Measurements from ENCODE around the gene TBCE.

The TBCE gene

GRCh38 chr1:235410467-235410866, 43.2 kb downstream of the TBCE start:
- DNase-seq (ENCODE audit: low spot score): no peak

- no peak for DNase-seq (ENCODE audit: low spot score)
Observed at GRCh38 chr1:235411489-235412486, 44.6 kb downstream of the TBCE start.

GRCh38 chr1:235415008-235415904, 48.0 kb downstream of the TBCE start:
- peak; percentile 79 for DNase-seq (ENCODE audit: low spot score)

- no peak for DNase-seq (ENCODE audit: low spot score)
Observed at GRCh38 chr1:235416662-235417049, 49.4 kb downstream of the TBCE start.

GRCh38 chr1:235417086-235417697, 50.0 kb downstream of the TBCE start:
- peak; percentile 84 for DNase-seq (ENCODE audit: low spot score)

GRCh38 chr1:235421751-235422150, 54.5 kb downstream of the TBCE start:
- DNase-seq (ENCODE audit: low spot score): no peak

GRCh38 chr1:235423214-235423652, 56.0 kb downstream of the TBCE start:
- DNase-seq (ENCODE audit: low spot score): no peak

- no peak for DNase-seq (ENCODE audit: low spot score)
Observed at GRCh38 chr1:235424092-235424491, 56.9 kb downstream of the TBCE start.

GRCh38 chr1:235425357-235425756, 58.1 kb downstream of the TBCE start:
- DNase-seq (ENCODE audit: low spot score): no peak

- no peak for DNase-seq (ENCODE audit: low spot score)
Observed at GRCh38 chr1:235426143-235426542, 58.9 kb downstream of the TBCE start.

- DNase-seq (ENCODE audit: low spot score): no peak
Observed at GRCh38 chr1:235426680-235427079, 59.5 kb downstream of the TBCE start.

- no peak for DNase-seq (ENCODE audit: low spot score)
Observed at GRCh38 chr1:235427447-235427846, 60.2 kb downstream of the TBCE start.

GRCh38 chr1:235429143-235429542, 61.9 kb downstream of the TBCE start:
- DNase-seq (ENCODE audit: low spot score): no peak

GRCh38 chr1:235430991-235431390, 63.8 kb downstream of the TBCE start:
- no peak for DNase-seq (ENCODE audit: low spot score)

GRCh38 chr1:235434001-235434400, 66.8 kb downstream of the TBCE start:
- DNase-seq (ENCODE audit: low spot score): no peak

GRCh38 chr1:235441159-235441685, 74.0 kb downstream of the TBCE start:
- no peak for DNase-seq (ENCODE audit: low spot score)

- DNase-seq (ENCODE audit: low spot score): peak; percentile 75
Observed at GRCh38 chr1:235442788-235443429, 75.7 kb downstream of the TBCE start.

GRCh38 chr1:235448616-235449015, 81.4 kb downstream of the TBCE start:
- DNase-seq (ENCODE audit: low spot score): no peak

GRCh38 chr1:235450433-235450832, 83.2 kb downstream of the TBCE start:
- DNase-seq (ENCODE audit: low spot score): no peak

- DNase-seq (ENCODE audit: low spot score): no peak
Observed at GRCh38 chr1:235450886-235451483, 83.8 kb downstream of the TBCE start.

GRCh38 chr1:235454021-235454420, 86.8 kb downstream of the TBCE start:
- no peak for DNase-seq (ENCODE audit: low spot score)

All from AG20443 (cell line).